IPS-15b (cell line): Measurements from ENCODE around the gene TMEM255B.
"Not testable (repeated sequence)": the region's sequence is repeated elsewhere in the genome, so short reads cannot be mapped to it uniquely, and the experiment has no call there.

Source experiments
- H3K27me3 ChIP-seq: one replicate; pipeline ENCODE4 v1.6.1; 2013; ENCODE audit warnings: low read length; ENCODE audit not compliant: control insufficient read depth, insufficient read depth
- H3K36me3 ChIP-seq: one replicate; pipeline ENCODE4 v1.6.1; 2013; ENCODE audit warnings: low read length; ENCODE audit not compliant: control insufficient read depth, insufficient read depth
- H3K4me1 ChIP-seq: one replicate; pipeline ENCODE4 v1.6.1; 2013; ENCODE audit warnings: mild to moderate bottlenecking, low read length; ENCODE audit not compliant: control insufficient read depth, insufficient read depth
- H3K4me3 ChIP-seq: one replicate; pipeline ENCODE4 v1.5.1; 2013; ENCODE audit warnings: low read depth, low read length
- H3K9ac ChIP-seq: one replicate; pipeline ENCODE4 v1.6.1; 2013; ENCODE audit warnings: low read depth, mild to moderate bottlenecking, low read length
- H3K9me3 ChIP-seq: one replicate; pipeline ENCODE4 v1.6.1; 2013; ENCODE audit warnings: mild to moderate bottlenecking, low read length; ENCODE audit not compliant: control insufficient read depth, insufficient read depth

The TMEM255B gene

DNA sequence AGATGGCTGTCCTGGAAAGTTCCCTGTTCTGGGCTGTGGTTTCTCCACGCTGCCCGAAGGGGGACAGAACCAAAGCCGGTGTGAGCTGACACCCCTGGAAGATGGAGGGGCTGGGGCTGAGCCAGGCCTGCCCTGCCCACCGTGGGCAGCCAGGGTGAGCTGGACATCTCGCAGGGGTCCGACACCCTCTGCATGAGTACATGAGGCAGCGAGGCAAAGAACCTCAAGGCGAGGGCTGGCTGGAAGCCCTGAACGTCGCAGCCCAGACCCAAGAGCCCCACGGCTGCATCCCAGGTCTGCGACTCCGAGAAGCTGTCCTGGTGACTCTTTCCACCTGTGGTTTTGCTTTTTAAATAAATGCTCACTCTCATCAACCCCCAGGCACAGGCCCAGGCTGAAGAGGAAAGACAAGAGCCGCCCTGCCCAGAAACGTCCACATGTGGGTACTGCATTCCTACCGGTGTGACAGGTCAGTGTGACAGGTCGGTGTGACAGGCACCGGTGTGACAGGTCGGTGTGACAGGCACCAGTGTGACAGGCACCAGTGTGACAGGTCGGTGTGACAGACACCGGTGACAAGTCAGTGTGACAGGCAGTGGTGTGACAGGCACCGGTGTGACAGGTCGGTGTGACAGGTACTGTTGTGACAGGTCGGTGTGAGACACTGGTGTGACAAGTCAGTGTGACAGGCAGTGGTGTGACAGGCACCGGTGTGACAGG is 74.2 kb downstream of the TMEM255B start:
- no peaks in the 10 kb centered on the region for H3K9me3 ChIP-seq
- H3K27me3 ChIP-seq, result no peaks in the 10 kb centered on the region
- no peaks in the 10 kb centered on the region for H3K4me1 ChIP-seq
- H3K9ac ChIP-seq, result no peak overlapping the region
- peaks cover 14% of the 10 kb centered on the region for H3K36me3 ChIP-seq
- H3K4me3 ChIP-seq, result no peak overlapping the region

DNA sequence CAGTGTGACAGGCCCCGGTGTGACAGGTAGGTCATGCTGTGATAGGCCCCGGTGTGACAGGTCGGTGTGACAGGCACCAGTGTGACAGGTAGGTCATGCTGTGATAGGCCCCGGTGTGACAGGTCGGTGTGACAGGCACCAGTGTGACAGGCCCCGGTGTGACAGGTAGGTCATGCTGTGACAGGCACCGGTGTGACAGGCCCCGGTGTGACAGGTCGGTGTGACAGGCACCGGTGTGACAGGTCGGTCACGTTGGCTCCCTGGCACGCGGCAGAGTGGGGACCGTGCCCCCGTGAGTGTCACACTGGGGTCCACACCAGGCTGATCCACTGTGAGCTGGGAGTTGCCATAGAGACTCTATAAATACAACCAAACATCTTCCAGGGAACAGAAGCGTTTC is 75.0 kb downstream of the TMEM255B start:
- not testable (repeated sequence) for H3K4me1 ChIP-seq, H3K9me3 ChIP-seq, H3K9ac ChIP-seq, H3K4me3 ChIP-seq, H3K27me3 ChIP-seq
- H3K36me3 ChIP-seq, result peaks cover 14% of the 10 kb centered on the region

DNA sequence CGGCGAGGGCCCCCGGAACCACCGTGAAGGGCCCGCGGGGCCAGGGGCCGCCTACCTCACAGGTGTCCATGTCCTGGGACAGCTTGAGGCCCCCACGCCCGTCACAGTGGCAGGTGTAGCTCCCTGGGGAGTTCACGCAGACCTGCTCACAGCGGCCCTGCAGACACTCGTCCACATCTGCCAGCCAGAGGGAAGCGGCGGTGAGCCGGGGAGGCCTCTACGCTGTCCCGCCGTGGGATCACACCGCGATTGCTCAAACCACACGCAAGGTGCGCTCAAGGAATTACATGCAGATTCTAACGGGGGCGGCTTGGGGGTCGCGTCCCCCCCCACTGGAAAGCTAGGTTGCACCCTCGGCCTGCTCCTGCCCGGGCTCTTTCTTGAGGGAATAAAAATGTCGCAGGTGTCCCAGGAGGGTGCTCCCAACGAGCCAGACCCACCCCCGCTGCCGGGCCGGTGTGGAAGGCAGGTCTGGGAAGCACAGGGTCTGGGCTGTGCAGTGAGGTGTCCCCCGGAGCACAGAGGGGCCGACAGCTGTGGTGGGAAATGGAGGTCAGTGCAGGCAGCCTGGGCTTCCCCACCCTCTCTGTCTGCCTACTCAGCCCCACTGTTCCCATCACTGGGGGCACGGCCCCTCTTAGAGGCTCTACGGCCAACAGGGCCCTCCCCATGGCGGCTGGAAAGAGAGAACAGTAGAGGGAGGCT is 75.6 kb downstream of the TMEM255B start:
- Histone ChIP-seq H3K9ac (no peak overlapping the region), H3K9me3 (no peaks in the 10 kb centered on the region), H3K36me3 (peaks cover 14% of the 10 kb centered on the region), H3K27me3 (no peaks in the 10 kb centered on the region), H3K4me1 (no peaks in the 10 kb centered on the region), H3K4me3 (no peak overlapping the region)

DNA sequence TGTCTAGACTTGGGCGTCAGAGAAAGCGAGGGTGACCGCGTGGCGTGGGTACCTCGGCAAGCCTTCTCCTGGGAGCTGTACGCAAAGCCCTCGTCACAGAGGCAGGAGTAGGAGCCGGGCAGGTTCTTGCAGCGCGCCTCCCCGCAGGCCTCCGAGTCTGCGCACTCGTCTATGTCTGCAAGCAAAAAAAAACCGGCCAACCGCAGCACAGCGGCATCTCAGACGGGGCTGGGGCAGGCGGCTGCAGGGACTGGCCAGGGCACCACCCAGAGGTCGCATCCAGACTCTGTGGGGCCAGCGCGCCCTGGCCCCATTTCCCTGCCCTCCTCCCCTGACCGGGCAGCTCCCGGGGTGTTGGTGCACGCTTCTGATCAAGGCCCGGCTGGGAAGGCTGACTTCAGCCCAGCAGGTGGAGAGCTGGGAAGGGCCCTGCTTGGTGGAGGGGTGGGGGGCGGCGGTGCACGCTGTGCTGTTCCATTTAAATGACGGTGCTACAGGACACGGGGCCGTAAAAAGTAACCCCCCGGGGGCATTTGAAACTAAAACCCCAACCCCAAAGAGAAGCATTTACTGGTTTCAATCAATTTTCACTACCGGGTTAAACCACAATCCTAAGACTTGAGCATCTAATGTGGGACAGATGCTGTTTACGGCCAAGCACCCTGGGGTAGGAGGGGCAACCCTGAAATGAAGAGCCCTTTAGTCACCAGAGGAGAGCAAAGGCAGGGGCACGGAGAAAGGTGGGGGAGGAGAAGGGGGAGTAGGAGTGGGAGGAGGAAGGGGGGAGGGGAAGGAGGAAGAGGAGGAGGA is 76.6 kb downstream of the TMEM255B start:
- H3K27me3 ChIP-seq, result no peaks in the 10 kb centered on the region
- no peak overlapping the region for H3K4me3 ChIP-seq
- no peaks in the 10 kb centered on the region for H3K4me1 ChIP-seq
- H3K9ac ChIP-seq, result no peak overlapping the region
- no peaks in the 10 kb centered on the region for H3K9me3 ChIP-seq
- H3K36me3 ChIP-seq, result peaks cover 14% of the 10 kb centered on the region

DNA sequence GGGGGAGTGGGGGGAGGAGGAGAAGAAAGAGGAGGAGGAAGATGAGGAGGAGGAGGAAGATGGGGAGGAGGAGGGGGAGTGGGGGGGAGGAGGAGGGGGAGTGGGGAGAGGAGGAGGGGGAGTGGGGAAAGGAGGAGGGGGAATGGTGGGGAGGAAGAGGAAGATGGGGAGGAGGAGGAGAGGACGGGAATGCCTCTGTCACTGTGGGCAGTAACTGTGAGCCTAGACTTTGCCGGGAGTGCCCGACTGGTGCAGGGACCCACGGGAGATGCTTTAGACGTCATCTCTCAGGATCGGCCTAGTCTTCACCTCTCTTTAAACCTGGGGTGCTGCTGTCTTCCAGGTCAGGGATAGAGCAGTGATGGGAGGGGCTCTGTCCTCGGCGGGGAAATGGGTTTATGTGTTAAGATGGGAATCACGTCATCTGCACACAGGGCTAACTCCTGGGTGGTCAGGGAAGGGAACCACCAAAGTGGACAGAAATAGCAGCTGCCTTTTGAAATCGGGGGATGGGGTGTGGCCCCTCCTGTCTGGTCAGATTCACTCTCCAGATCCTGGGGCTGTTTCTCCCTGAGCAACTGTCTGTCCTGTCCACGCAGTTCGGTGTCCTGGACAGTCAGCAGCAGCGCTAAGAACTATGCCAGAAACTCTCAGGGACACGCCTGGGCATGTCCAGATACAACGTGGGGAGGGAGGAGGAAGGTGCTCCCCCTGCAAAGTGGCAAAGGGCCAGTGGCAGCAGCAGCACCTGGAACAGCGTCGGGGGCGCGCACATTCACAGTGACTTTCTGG is 77.9 kb downstream of the TMEM255B start:
- Histone ChIP-seq H3K9me3 (no peaks in the 10 kb centered on the region), H3K4me3 (no peak overlapping the region), H3K4me1 (no peaks in the 10 kb centered on the region), H3K27me3 (no peaks in the 10 kb centered on the region), H3K36me3 (peaks cover 14% of the 10 kb centered on the region), H3K9ac (peak overlapping the region; percentile 12)

DNA sequence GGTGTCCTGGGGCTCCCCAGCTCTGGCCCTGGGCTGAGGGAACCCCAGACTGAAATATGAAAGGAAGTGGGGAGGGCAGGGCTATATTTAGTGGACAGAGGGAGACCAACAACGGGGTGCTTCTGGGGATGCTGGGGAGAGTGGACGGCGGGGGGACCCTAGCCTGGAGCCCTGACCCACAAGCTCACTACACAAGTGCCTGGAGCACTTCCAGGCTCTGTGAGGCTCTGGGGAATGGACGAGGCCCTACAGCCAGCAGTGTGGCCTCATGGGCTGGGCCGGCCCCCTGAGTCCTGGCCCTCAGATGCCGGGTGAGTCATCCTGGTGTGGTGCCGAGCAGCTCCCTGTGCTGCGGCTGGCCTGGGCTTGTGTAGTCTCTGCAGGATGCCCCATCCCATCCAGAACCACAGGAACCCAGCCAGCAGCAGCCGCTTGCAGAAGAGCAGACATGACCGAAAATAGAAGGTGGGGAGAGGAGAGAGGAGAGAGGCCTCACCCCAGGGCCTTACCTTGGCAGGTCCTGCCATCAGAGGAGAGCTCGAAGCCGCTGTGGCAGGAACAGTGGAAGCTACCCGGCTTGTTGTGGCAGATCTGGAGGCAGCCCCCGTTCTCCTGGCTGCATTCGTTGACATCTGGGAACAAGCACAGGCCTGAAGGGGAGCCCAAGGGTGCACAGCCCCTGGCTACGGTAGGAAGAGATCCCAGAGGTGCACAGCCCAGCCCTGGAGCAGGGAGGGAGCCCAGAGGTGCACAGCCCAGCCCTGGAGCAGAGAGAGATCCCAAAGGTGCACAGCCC is 78.7 kb downstream of the TMEM255B start:
- no peaks in the 10 kb centered on the region for H3K4me1 ChIP-seq
- H3K9me3 ChIP-seq, result no peaks in the 10 kb centered on the region
- H3K36me3 ChIP-seq, result peaks cover 8% of the 10 kb centered on the region
- H3K4me3 ChIP-seq, result no peak overlapping the region
- peak overlapping the region; percentile 12 for H3K9ac ChIP-seq
- H3K27me3 ChIP-seq, result no peaks in the 10 kb centered on the region

DNA sequence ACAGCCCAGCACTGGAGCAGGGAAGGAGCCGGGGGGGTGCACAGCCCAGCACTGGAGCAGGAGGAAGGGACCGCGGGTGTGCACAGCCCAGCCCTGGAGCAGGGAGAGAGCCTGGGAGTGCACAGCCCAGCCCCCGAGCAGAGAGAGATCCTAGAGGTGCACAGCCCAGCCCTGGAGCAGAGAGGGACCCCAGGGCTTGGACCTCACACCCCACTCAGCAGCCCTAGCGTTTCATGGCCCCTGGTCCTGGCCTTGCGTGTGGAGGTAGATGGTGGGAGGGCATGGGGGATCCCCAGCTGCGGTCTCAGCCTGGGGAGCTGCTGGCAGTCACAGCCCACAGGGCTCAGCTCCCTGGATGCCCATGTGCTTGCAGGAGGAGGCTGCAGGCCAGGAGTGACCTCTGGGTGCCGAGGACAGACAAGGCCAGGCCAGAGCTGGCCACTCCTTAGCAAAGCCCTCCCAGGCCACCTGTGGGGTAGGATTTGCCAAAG is 79.7 kb downstream of the TMEM255B start:
- H3K9ac ChIP-seq, result peak overlapping the region; percentile 47
- no peaks in the 10 kb centered on the region for H3K4me1 ChIP-seq
- H3K27me3 ChIP-seq, result no peaks in the 10 kb centered on the region
- peaks cover 8% of the 10 kb centered on the region for H3K36me3 ChIP-seq
- no peaks in the 10 kb centered on the region for H3K9me3 ChIP-seq
- no peak overlapping the region for H3K4me3 ChIP-seq

DNA sequence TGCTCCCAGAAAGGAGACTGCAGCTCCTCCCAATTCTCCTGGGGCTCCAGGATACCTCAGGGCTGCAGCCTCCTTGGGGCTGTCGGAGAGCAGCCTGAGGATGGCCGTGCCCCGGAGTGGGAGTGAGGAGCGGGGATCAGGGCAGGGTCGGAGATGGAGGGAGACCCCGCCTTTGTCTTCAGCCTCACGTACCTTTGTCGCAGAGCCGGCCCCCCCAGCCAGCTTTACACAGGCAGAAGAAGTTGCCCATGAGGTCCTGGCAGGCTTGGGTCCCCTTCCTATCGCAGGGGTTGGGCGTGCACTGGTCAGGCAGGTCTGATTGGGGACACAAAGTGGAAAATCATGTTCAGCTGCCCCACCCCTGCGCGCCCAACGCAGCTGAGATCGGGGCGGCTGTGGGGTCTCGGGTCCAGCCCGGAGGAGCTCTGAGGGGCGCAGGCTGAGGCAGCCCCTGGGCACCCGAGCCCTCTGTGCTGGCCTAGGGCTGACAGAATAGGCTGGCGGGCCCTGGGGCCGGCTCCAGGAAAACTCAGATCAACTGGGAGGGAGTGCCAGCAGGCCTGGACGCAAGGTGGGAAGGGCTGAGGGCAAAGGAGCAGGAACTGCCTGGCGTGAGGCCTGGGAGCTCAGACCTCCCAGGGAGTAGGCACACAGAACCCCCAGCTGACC is 80.6 kb downstream of the TMEM255B start:
- H3K9ac ChIP-seq, result peak overlapping the region; percentile 73
- H3K9me3 ChIP-seq, result no peaks in the 10 kb centered on the region
- no peaks in the 10 kb centered on the region for H3K4me1 ChIP-seq
- peaks cover 2% of the 10 kb centered on the region for H3K36me3 ChIP-seq
- no peak overlapping the region for H3K4me3 ChIP-seq
- no peaks in the 10 kb centered on the region for H3K27me3 ChIP-seq

DNA sequence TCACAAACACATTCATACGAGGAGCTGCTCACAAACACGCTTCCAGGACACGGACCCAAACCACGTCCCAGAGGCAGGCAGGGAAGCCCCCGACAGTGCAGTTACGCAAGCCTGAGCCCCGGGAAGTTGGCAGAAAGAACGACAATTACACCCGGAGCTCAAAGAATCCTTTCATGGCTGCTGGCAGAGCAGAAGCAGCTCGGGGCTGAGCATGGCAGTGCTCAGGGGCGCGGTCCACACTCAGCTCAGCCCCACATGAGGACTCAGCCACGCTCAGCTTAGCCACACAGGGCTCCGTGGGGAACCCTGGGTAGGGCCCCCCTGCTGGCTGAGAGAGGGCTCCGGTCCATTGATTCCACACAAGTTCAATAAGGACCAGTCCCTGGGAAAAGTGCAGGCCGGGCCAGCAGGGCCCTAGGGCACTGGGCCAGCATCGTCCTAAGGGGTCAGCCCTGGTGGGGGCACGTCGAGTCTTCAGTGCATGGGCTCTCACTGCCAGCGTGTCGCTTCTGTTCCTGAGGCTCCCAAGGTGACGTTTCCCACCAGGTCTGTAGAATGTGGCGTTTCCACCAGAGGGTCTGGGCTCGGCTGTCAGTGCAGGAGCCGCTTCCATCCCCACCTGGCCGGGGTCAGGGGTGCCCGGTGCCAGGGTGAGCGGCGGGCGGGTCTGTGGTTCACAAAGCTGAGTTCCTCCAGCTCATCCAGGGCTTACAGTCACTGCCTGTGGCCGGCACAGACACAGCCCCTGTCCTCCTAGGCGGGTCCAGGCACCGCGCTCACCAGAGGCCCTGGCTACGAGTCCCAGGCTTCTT is 81.7 kb downstream of the TMEM255B start:
- Histone ChIP-seq H3K4me3 (no peak overlapping the region), H3K9ac (peak overlapping the region; percentile 73), H3K36me3 (no peaks in the 10 kb centered on the region), H3K9me3 (no peaks in the 10 kb centered on the region), H3K27me3 (no peaks in the 10 kb centered on the region), H3K4me1 (no peaks in the 10 kb centered on the region)

DNA sequence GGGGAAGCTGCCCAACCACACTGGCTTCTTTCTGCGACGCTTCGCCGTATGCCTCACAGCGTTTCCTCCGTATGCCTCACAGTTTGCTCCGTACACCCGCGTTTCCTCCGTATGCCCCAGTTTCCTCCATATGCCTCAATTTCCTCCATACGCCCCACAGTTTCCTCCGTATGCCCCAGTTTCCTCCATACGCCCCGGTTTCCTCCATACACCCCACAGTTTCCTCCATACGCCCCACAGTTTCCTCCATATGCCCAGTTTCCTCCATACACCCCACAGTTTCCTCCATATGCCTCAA is 82.3 kb downstream of the TMEM255B start:
- Histone ChIP-seq H3K4me3 (no peak overlapping the region), H3K36me3 (no peaks in the 10 kb centered on the region), H3K4me1 (no peaks in the 10 kb centered on the region), H3K9me3 (no peaks in the 10 kb centered on the region), H3K27me3 (no peaks in the 10 kb centered on the region), H3K9ac (no peak overlapping the region)
